ENCODE results near the gene TUBA1B. TPM values are rescaled to one million over a fixed set of nuclear protein-coding genes. Genes with fewer than 3 reads are reported as not detected.
A peak's percentile ranks its signal among the peaks of the same experiment; 100 is the strongest.

TUBA1B gene
- polyA plus RNA-seq, 1 experiment: 3,601 TPM

- Histone ChIP-seq H3K27me3 (ENCODE audit: control insufficient read depth, insufficient read depth, low read length) (no peaks in the 10 kb centered on the region), H3K4me3 (ENCODE audit: low read depth, low read length) (no peak overlapping the region), H3K36me3 (ENCODE audit: control insufficient read depth, insufficient read depth, low read length) (peaks cover 19% of the 10 kb centered on the region)
- CTCF ChIA-PET: interaction anchor here (0.9 to 4.3 kb wide), 6 partner anchors 8 to 130 kb away, joined by 3 to 25 read pairs (median 6); partner anchors contain the start of gene LMBR1L
- no peak for TF ChIP-seq CTCF (IDR thresholded peaks at IDR 0.05; ENCODE audit: insufficient read depth, low read depth, low read length)
- POLR2A ChIA-PET: interaction anchor here (0.6 kb wide), 1 partner anchor 108 kb away, joined by 7 read pairs; no protein-coding TSS in a partner anchor
- no peak for DNase-seq (ENCODE audit: low read depth)
These were observed 4.1 kb downstream of the TUBA1B start for GRCh38 chr12:49126852-49127763.

- ChIA-PET POLR2A (interaction anchor here (0.6 to 0.7 kb wide), 2 partner anchors 8 to 10 kb away, joined by 3 to 4 read pairs; partner anchors contain the start of gene LMBR1L), CTCF (interaction anchor here (0.6 to 3.8 kb wide), 20 partner anchors 9 to 114 kb away, joined by 3 to 59 read pairs (median 6); partner anchors contain the start of genes DHH, LMBR1L, RHEBL1 and TUBA1A)
- no peaks in the 10 kb centered on the region for H3K27me3 ChIP-seq (ENCODE audit: control insufficient read depth, insufficient read depth, low read length)
- no peaks in the 10 kb centered on the region for H3K36me3 ChIP-seq (ENCODE audit: control insufficient read depth, insufficient read depth, low read length)
- H3K4me3 ChIP-seq (ENCODE audit: low read depth, low read length): no peak overlapping the region
- DNase-seq (ENCODE audit: low read depth): no peak
- peak; percentile 77 for TF ChIP-seq CTCF (IDR thresholded peaks at IDR 0.05; ENCODE audit: insufficient read depth, low read depth, low read length)
These were observed 10.0 kb downstream of the TUBA1B start for GRCh38 chr12:49121047-49121696.

GRCh38 chr12:49111206-49111605, 20.0 kb downstream of the TUBA1B start:
- no peak for DNase-seq (ENCODE audit: low read depth)
- POLR2A ChIA-PET: interaction anchor here (0.6 to 1.9 kb wide), 4 partner anchors 10 to 90 kb away, joined by 3 to 13 read pairs (median 4); partner anchors contain the start of gene TUBA1B
- CTCF ChIA-PET: interaction anchor here (0.6 to 6.7 kb wide), 11 partner anchors 9 to 248 kb away, joined by 3 to 62 read pairs (median 13); partner anchors contain the start of genes DHH and TUBA1B
- no peaks in the 10 kb centered on the region for H3K27me3 ChIP-seq (ENCODE audit: control insufficient read depth, insufficient read depth, low read length)
- H3K36me3 ChIP-seq (ENCODE audit: control insufficient read depth, insufficient read depth, low read length): peaks cover 5% of the 10 kb centered on the region
- H3K4me3 ChIP-seq (ENCODE audit: low read depth, low read length): peak overlapping the region; percentile 25
- TF ChIP-seq CTCF (IDR thresholded peaks at IDR 0.05; ENCODE audit: insufficient read depth, low read depth, low read length): no peak

GRCh38 chr12:49110464-49111155, 20.6 kb downstream of the TUBA1B start, which contains the start of gene LMBR1L:
Gene LMBR1L (minus strand): TSS chr12:49110847. CDS start chr12:49110555, 292 bp downstream.
- CTCF ChIA-PET: interaction anchor here (0.6 to 6.7 kb wide), 13 partner anchors 10 to 248 kb away, joined by 3 to 62 read pairs (median 9); partner anchors contain the start of genes DHH and TUBA1B

More at GRCh38 chr12:49110464-49111155, 20.6 kb downstream of the TUBA1B start, which contains the start of gene LMBR1L:
- peak; percentile 95 for DNase-seq (ENCODE audit: low read depth)
- peaks cover 10% of the 10 kb centered on the region for H3K36me3 ChIP-seq (ENCODE audit: control insufficient read depth, insufficient read depth, low read length)
- TF ChIP-seq CTCF (IDR thresholded peaks at IDR 0.05; ENCODE audit: insufficient read depth, low read depth, low read length): peak; percentile 67
- no peaks in the 10 kb centered on the region for H3K27me3 ChIP-seq (ENCODE audit: control insufficient read depth, insufficient read depth, low read length)
- POLR2A ChIA-PET: interaction anchor here (0.6 to 1.9 kb wide), 4 partner anchors 11 to 91 kb away, joined by 3 to 13 read pairs (median 4); partner anchors contain the start of gene TUBA1B
- H3K4me3 ChIP-seq (ENCODE audit: low read depth, low read length): peak within 1 kb of the TSS; percentile 79

Measured in BJ (cell line).